HG02642 (cell line): ENCODE results near the gene KRT83.
"Not testable (repeated sequence)": the region's sequence is repeated elsewhere in the genome, so short reads cannot be mapped to it uniquely, and the experiment has no call there.

Source experiments
- ATAC-seq: cut with Tn5 transposase; IDR thresholded peaks from one replicate; pipeline ENCODE4 v1.9.1; 2021; ENCODE audit warnings: mild to moderate bottlenecking; ENCODE audit not compliant: unreplicated experiment, poor library complexity

The KRT83 gene

DNA sequence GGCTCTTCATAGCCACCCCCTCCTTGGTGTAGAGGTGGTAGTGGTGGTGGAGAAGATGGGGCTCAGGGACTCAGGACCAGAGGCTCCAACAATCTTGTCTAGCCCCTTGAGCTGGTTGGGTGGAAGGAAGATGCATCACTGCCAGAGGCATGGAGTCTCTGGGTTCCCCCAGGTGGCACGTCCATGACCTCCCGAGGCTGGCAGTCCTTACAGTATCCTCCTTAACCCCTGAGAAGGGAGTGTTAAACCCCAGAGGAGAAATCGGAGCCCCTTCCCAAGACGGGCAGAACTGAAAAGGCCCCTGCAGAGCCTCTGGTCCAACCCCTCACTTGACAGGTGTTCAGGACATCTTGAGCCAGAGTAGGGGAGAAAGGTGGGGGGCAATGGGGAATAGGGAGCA is 9.1 kb downstream of the KRT83 start:
- no peak for ATAC-seq

DNA sequence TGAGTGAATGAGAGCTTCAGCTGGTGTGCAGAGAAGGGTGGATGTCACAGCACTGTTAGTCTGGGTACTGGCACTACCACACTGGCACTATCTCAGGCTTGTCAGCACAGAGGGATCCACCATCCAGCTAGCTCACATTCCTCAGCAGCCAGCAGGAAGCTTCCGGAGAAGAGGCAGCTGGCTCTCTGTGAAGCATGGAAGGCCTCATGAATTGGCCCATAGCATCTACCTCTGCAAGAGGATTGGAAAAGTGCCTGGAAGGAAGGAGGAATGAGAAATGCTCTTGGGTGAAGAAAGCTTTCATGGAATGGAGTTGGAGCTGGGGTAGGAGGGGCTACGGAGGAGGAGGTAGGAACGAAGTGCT is 9.9 kb downstream of the KRT83 start:
- ATAC-seq = no peak

DNA sequence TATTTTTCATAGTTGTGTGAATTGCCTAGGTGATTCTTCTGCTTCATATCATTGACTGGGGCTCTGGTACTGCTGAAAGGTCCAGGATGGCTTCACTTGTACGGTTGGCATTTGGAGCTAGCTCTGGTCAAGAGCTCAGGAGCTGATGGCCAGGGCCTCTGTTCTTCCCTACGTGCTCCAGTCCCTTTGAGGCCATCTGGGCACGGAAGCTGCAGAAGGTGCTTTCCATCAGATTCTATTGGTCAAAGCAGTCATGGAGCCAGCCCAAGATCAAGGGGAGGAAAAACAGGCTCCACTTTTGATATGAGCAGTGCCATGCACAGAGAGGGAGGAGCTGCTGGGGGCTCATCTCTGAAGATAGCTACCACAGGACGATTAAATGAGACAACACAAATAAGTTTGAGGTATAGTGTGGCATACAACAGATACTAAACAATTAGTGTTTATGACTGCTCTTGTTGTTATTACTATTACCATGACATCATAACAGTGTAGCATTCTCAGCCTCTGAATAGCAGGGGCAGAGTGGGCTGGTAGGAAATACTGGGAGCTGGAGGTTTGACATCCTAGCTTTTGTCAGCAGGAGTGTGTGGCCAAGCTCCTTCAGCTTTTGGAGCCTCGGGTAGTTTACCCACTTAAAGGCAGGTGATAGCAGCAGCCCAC is 10.4 kb downstream of the KRT83 start:
- no peak for ATAC-seq

DNA sequence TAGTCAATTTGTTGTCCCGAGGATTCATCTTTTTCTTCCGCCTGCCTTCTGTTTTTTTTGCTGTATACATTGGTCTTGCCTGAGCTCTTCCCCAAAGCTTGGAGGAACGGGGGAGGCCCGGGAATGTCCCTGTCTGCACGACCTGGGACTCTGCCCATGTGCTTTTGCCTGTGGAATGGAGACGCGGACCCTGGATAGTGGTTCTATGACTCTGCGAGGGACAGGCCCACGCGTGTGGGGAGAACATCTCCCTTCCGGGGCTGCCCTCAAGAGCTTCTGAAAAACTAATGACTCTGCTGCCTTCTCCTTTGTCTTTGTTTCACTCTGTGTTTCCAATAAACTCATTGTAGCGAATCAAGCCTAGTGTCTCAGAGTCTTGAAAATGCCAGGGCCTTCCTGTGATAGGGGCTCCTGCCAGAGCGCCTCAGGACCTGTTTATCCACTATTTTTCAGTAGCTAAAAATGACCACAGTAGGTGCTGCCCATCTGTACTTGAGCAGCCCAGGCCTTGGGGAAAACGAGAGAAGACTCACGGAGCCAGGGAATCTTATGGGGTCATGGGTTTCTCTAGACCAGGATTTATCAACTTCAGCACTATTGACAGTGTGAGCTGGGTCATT is 12.3 kb downstream of the KRT83 start:
- no peak for ATAC-seq

DNA sequence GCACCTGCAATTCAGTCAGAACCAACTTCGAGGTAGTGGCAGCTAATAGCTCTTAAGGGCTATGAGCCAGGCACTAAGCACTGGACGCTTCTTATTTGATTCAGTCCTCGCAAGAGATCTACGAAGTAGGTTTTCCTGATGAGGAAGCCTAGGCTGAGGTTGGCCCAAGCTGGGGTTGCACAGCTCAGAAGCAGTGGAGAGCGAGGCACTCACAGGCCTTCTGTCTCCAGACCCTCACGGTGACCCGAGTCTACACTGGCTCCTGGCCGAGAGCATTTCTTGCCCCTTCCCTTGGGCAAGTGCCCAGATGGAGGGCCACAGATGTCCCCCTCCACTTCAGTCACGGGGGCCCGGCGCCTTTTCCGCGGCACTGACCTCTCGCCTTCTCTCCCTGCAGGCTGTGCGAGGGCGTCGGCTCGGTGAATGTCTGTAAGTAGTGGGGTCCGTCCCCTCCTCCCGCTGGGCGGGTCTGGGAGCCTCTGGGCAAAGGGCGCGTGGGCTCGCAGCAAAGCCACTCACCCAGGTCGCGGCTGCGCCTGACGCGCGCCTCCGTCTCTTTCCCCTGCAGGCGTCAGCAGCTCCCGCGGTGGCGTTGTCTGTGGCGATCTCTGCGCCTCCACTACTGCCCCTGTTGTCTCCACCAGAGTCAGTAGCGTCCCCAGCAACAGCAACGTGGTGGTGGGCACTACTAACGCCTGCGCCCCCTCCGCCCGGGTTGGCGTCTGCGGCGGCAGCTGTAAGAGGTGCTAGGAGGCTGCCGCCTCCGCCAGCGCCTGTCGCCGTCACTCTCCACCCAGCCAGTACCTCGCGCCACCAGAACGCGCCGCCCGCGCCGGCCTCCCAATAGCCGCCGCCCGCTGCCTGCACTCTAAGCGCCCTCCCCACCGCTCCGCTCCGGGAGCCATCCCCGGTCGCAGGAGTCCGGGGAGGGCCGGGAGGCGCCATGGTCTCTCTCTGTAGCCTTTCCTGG is 13.1 kb downstream of the KRT83 start:
- ATAC-seq = no peak

DNA sequence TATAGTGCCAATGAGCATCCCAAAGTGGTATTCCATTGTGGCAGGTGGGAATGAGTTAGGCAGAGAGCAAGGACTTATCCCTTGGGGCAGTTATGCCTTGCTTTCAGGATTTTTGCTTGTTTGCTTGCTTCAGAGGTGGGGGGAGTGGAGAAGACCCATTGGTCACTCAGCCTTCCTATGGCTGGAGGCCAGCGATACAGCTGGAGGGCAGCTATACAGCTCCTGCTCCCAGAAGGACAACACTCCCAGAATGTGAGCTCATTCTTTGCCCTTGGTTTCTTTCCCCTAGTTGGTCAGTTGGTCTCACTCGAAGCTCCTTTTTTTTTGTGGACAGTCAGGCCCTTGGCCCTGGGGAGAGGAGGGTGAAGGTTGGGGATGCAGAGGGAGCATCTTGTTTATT is 14.5 kb downstream of the KRT83 start:
- no peak for ATAC-seq

DNA sequence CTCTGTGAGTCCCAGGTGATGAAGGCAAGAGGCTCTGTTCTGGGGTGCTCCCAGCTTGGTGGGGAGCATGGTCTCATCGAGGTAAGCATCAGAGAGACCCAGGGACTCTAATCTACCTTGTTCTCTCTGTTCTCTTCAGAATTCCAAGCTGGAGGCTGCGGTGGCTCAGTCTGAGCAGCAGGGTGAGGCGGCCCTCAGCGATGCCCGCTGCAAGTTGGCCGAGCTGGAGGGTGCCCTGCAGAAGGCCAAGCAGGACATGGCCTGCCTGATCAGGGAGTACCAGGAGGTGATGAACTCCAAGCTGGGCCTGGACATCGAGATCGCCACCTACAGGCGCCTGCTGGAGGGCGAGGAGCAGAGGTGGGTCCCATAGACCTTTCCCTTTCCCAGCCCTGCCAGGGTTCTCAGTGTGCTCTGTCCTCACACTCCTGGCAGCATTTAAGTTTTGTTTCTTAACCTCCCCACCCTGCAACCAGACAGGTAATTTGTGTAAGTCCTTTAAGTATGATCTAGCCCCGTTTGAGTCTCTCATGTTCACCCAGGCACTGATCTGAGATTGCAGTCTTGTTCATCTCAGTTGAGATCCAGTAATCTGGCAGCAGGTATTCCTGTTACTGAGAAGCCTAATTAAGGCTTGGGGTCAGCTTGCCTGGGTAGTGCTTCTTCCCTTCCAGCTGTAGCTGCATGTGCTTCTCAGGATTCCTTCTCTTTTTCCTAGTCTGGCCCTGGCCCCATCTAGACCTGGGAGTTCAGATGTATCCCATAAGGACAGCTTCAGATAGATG is 15.1 kb downstream of the KRT83 start:
- ATAC-seq = no peak

DNA sequence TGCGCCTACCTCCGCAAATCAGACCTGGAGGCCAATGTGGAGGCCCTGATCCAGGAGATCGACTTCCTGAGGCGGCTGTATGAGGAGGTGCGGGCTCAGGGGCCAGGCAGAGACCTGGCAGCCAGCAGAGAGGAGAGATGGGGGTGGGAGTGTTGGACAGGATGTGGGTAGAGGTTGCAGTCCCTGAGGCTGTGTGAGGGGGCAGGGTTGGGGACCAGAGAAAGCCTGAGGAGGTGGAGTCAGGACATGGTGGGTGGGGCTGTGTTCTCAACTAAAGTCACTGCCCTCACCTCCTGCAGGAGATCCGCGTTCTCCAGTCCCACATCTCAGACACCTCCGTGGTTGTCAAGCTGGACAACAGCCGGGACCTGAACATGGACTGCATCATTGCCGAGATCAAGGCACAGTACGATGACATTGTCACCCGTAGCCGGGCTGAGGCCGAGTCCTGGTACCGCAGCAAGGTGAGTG is 16.2 kb downstream of the KRT83 start:
- ATAC-seq = peak; percentile 80

DNA sequence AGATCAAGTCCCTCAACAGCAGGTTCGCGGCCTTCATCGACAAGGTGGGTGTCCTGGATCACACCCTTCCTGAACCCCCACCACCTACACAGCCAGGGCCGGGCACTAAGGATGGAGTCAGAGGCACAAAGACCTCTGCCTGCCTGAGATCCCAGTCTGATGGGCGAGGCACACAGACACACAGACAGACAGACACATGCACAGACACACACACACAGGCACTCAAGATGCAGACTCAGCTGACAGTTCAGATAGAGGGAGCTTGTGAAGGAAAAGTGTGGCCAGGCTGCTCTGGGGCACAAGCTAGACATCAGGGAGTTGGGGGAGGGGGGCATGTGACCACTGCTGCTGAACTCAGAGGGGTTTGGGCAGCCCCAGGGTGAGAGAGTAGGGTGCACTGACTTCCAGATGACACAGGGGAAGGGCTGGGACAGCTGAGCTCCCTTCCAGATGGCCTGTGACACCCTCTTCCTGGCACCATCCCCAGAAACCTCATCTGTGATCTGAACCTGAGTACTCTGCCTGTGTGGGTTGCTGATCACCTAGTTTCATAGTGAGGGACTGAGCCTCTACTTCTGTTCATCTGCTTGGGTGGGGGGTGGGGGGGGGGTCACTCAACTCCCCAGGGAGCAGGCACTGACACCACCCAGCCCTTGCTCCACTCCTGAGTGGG is 18.8 kb downstream of the KRT83 start:
- ATAC-seq = not testable (repeated sequence)

DNA sequence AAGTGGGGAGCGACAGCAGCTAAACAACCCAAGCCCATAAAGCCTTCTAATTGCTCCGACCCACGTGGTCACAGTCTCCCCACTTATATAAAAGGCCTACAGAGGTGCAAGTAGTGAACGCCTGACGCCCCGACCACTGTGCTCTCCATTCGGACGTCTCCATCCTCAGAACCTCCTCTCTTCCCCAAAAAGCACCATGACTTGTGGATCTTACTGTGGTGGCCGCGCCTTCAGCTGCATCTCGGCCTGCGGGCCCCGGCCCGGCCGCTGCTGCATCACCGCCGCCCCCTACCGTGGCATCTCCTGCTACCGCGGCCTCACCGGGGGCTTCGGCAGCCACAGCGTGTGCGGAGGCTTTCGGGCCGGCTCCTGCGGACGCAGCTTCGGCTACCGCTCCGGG is 19.5 kb downstream of the KRT83 start:
- not testable (repeated sequence) for ATAC-seq

DNA sequence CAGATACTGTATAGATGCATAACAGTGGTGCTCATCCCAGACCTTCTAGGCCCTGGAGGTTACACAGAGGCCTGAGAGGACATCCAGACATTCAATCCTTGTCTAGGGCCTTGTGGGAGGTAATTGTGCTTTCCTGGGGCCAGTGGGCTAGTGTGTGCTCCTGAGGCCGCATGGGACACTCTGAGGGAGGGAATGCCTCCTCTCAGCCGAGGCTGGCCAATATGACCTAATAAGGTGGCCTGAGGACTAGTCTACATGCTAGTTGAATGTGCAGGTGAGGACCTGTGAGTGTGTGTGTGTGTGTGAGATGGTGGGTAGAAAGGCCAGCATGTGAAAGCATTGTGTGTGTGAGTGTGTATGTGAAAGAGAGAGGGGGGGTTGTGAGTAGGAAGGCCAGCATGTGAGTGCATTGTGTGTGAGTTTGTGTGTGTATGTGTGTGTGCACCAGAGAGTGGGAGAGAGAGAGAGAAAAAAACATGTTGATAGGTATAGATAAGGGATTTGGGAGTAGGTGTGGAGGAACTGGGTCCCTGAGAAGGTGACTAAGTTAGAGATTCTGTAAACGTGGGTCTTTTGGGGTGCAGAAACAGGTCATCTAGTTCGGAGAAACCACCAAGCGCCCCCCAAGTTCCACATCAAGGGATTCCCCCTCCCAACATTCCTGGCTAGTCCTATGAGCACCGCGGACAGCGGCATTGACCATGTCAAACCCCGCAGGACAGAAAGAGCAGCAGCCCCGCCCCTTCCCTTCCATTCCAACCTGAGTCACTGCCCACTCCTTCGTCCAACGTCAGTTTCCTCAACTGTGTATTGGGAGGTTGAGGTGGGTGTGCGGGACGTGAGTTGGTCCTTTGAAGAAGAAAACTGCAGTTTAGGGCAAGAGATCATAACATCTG is 20.2 kb downstream of the KRT83 start:
- no peak for ATAC-seq

DNA sequence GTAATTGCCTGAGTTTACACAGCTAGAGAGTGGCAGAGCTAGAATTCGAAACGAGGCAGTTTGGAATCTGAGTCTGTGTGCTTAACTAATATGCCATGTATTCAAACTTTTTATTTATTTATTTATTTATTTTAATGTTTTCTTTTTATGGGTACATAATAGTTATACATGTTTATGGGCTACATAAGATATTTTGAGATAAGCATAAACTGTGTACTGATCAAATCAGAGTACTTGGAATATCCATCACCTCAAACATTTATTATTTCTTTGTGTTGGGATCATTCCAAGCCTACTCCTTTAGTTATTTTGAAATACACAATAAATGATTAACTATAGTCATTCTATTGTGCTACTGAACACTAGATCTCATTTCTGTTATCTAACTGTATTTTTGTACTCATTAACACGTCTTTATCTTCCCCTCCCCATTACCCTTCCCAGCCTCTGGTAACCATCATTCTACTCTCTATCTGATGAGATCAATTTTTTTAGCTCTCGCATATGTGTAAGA is 22.5 kb downstream of the KRT83 start:
- ATAC-seq = no peak

DNA sequence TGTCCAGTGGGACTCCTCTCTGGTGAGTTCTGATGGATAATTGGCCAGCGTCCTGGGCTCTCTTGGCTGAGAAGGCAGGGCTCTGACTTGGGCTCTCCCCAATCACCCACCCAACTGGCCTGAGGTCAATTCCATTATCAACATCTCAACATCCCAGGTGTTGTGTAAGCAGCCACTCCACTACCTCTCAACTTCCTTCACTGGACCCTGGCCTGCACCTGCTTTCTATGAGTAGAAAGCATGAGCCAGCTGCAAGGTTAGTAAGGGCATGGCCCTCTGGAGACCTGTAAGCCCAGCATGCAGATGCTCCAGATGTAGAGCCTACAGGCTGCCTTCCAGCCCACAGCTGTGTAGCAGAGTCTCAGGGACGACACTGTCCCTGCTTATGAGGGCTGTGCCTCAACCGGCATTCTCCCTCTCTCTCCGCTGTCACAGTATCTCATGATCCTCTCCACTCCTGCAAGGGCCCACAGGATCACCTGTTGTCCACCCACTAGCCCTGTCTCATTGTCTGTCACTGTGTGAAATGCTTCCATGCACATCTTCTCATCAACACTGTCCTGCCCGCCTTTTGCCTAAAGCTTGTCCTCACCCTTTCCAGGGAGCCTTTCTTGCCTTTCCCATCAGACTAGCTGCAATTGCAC is 24.5 kb downstream of the KRT83 start:
- ATAC-seq = no peak

DNA sequence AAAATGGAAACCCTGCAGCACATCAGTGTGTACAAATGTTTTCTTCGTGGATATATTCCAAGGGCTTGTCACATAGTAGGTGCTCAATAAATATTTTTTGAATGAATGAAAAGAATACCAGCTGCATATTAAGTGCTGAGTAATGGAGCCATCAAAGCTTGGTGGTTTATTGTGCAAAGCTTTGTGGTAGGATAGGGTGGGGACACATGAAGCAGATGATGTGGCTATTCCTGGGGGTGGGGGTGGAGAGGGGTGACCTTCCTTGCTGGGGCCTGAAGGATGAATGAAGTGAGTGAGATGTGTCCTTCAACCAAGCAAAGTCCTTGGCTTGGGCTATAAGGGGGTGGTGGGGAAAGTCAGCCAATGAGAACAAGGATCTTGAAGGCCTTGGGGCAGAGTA is 25.5 kb downstream of the KRT83 start:
- no peak for ATAC-seq

DNA sequence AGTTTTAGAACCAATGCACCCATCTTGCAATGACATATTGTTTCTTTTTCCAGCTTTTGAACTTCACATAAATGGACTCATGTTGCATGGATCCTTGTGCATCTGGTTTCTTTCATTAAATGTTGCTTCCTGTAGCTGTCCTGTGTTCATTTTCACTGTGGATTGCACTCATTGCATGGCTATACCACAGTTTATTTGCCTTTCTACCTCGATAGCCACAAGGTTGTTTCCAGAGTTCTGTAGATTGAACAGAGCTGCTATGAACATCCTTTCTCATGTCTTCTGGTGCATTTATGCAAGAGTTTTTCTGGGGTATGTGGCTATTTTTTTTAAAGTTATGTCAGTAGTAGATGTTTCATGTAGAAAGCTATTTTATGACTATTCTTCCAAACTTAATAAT is 26.4 kb downstream of the KRT83 start:
- ATAC-seq = no peak

DNA sequence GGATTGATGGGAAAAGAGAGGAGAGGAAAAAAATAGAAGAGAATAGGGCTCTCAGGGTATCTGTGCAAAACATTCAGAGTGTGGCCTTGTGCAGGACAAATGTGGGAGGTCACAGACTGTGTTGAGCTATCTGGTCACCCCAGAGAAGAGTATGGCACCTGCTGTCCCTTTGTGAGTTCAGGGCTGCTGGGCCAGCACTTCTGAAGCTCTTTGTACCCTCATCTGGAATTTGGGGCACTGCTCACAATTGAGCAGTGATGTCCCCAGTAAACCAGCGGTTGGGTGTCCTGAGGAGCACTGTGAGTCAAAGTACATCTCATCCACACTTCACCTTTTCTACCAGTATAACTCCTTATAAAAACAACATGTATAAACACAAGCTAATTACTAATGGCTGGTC is 27.3 kb downstream of the KRT83 start:
- ATAC-seq = no peak

DNA sequence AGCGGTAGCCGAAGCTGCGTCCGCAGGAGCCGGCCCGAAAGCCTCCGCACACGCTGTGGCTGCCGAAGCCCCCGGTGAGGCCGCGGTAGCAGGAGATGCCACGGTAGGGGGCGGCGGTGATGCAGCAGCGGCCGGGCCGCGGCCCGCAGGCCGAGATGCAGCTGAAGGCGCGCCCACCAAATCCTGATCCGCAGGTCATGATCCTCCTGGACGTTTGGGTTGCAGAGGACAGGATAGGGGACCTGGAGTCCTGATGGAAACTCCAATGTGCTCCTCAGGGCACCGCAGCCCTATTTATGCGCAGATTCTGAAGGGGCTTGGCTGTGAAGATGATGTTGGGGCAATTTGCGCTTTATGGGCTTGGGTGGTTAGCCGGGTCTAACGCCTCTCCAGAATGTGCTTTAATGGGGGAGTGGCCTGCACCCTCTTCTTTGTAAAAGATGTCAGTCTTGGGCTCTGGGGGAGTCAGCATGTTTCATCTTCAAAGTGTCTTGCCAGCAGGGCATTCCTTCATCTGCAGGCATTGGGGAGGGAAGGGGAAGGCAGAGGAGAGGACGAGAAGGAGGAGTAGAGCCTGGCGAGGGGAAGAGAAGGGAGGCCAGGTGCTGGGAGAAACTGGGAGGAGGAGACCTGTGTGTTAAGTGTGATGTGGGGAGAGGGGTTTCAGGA is 29.8 kb downstream of the KRT83 start, which contains the start of gene KRT81:
Gene KRT81 (minus strand): TSS at position 268 of the 669 bp plus-strand sequence. CDS start 69 bp downstream, at position 199.
- no peak for ATAC-seq
